Astrocyte (in vitro differentiated cells and primary cell): ENCODE results near the gene TTC8. TPM values are rescaled to one million over a fixed set of nuclear protein-coding genes. Genes with fewer than 3 reads are reported as not detected.

Experiments used
- DNase-seq: peaks from one replicate; pipeline ENCODE4 v3.0.0-alpha.2; 2010; ENCODE audit warnings: low read depth
- FAIRE-seq: peaks from 2 replicates; lab custom pipeline; 2011; peaks lifted over from hg19 to GRCh38; lab: Jason Lieb, UNC
- H2AFZ ChIP-seq: 2 replicates; pipeline ENCODE4 v1.6.0; 2012; ENCODE audit warnings: low read depth, low read length, inconsistent platforms
- H3K27ac ChIP-seq: 2 replicates; pipeline ENCODE4 v1.5.1; 2011; ENCODE audit warnings: low read depth, low read length, inconsistent platforms
- H3K27me3 ChIP-seq: 2 replicates; pipeline ENCODE4 v1.6.0; 2011; ENCODE audit warnings: low read length, inconsistent platforms; ENCODE audit not compliant: insufficient read depth
- H3K36me3 ChIP-seq: 2 replicates; pipeline ENCODE4 v1.5.1; 2011; ENCODE audit warnings: low read length, inconsistent platforms; ENCODE audit not compliant: insufficient read depth
- H3K4me1 ChIP-seq: 2 replicates; pipeline ENCODE4 v1.5.1; 2011; ENCODE audit warnings: low read length, inconsistent platforms; ENCODE audit not compliant: insufficient read depth
- H3K4me2 ChIP-seq: 2 replicates; pipeline ENCODE4 v1.6.0; 2012; ENCODE audit warnings: low read length, inconsistent platforms
- H3K4me3 ChIP-seq: 2 replicates; pipeline ENCODE4 v1.5.1; 2011; ENCODE audit warnings: low read depth, mild to moderate bottlenecking, low read length, inconsistent platforms; ENCODE audit not compliant: insufficient read depth
- H3K79me2 ChIP-seq: 2 replicates; pipeline ENCODE4 v1.6.0; 2012; ENCODE audit warnings: mild to moderate bottlenecking, low read length, inconsistent platforms; ENCODE audit not compliant: insufficient read depth
- H3K9ac ChIP-seq: 2 replicates; pipeline ENCODE4 v1.6.0; 2012; ENCODE audit warnings: mild to moderate bottlenecking, low read length, inconsistent platforms
- H3K9me3 ChIP-seq: 2 replicates; pipeline ENCODE4 v1.5.1; 2012; ENCODE audit warnings: low read depth, mild to moderate bottlenecking, low read length, inconsistent platforms; ENCODE audit not compliant: insufficient read depth
- H4K20me1 ChIP-seq: 2 replicates; pipeline ENCODE4 v1.6.0; 2012; ENCODE audit warnings: low read length, inconsistent platforms; ENCODE audit not compliant: insufficient read depth
- H3K27ac Mint-ChIP-seq: one replicate; pipeline ENCODE4 v1.8.0; 2021; ENCODE audit warnings: mild to moderate bottlenecking, mixed read lengths; ENCODE audit not compliant: unreplicated experiment
- H3K27me3 Mint-ChIP-seq: one replicate; pipeline ENCODE4 v1.8.0; 2021; ENCODE audit warnings: low read depth, mixed read lengths; ENCODE audit not compliant: unreplicated experiment
- H3K36me3 Mint-ChIP-seq: one replicate; pipeline ENCODE4 v1.8.0; 2021; ENCODE audit warnings: low read depth, mixed read lengths; ENCODE audit not compliant: unreplicated experiment
- H3K4me1 Mint-ChIP-seq: one replicate; pipeline ENCODE4 v1.8.0; 2021; ENCODE audit warnings: low read depth, mixed read lengths; ENCODE audit not compliant: unreplicated experiment
- H3K4me3 Mint-ChIP-seq: one replicate; pipeline ENCODE4 v1.8.0; 2021; ENCODE audit warnings: mild to moderate bottlenecking, moderate library complexity, mixed read lengths; ENCODE audit not compliant: unreplicated experiment
- H3K9me3 Mint-ChIP-seq: one replicate; pipeline ENCODE4 v1.8.0; 2021; ENCODE audit warnings: mild to moderate bottlenecking, mixed read lengths; ENCODE audit not compliant: unreplicated experiment
- CTCF ChIP-seq: IDR thresholded peaks from 2 replicates; pipeline ENCODE4 v1.5.1; 2011; ENCODE audit warnings: low read depth, mild to moderate bottlenecking, inconsistent platforms, low read length, moderate library complexity; ENCODE audit not compliant: insufficient read depth
- EZH2 ChIP-seq: IDR thresholded peaks from 2 replicates; pipeline ENCODE4 v1.6.1; 2012; ENCODE audit warnings: mild to moderate bottlenecking, low read length, inconsistent platforms; ENCODE audit not compliant: insufficient read depth
- total RNA-seq: library from RNA; stranded (reverse); gene quantifications from 2 replicates; pipeline ENCODE4 v1.2.1, GENCODE V29; 2021

Gene TTC8
- total RNA-seq, 1 donor from 2014 or later: 23.7 TPM

- H3K79me2 ChIP-seq: no peaks in the 10 kb centered on the region
- no peak overlapping the region for H2AFZ ChIP-seq
- TF ChIP-seq CTCF: no peak
- no peak for TF ChIP-seq EZH2
- Mint-ChIP-seq H3K36me3 (no peaks in the 10 kb centered on the region), H3K4me1 (no peaks in the 10 kb centered on the region), H3K4me3 (no peak overlapping the region), H3K27ac (no peak overlapping the region), H3K27me3 (no peaks in the 10 kb centered on the region), H3K9me3 (peaks cover 11% of the 10 kb centered on the region)
- no peaks in the 10 kb centered on the region for H3K9me3 ChIP-seq
- H3K27me3 ChIP-seq: no peaks in the 10 kb centered on the region
- DNase-seq (no peak), FAIRE-seq (no peak)
- no peak overlapping the region for H3K9ac ChIP-seq
- H4K20me1 ChIP-seq: no peaks in the 10 kb centered on the region
- no peaks in the 10 kb centered on the region for H3K36me3 ChIP-seq
- no peak overlapping the region for H3K4me2 ChIP-seq
- no peak overlapping the region for H3K27ac ChIP-seq
- no peak overlapping the region for H3K4me3 ChIP-seq
- no peaks in the 10 kb centered on the region for H3K4me1 ChIP-seq
Observed at GRCh38 chr14:88804477-88804876, 20.0 kb upstream of the TTC8 start.

- Mint-ChIP-seq H3K36me3 (no peaks in the 10 kb centered on the region), H3K4me3 (no peak overlapping the region), H3K9me3 (peaks cover 13% of the 10 kb centered on the region), H3K4me1 (no peaks in the 10 kb centered on the region), H3K27ac (no peak overlapping the region), H3K27me3 (peaks cover 5% of the 10 kb centered on the region)
- Histone ChIP-seq H3K4me1 (no peaks in the 10 kb centered on the region), H3K27me3 (no peaks in the 10 kb centered on the region), H3K79me2 (no peaks in the 10 kb centered on the region), H3K36me3 (no peaks in the 10 kb centered on the region), H3K4me2 (no peak overlapping the region), H3K4me3 (no peak overlapping the region), H3K9me3 (no peaks in the 10 kb centered on the region), H3K9ac (no peak overlapping the region), H4K20me1 (no peaks in the 10 kb centered on the region), H3K27ac (no peak overlapping the region), H2AFZ (no peak overlapping the region)
- DNase-seq (no peak), FAIRE-seq (no peak)
- TF ChIP-seq CTCF (no peak), EZH2 (no peak)
Observed at GRCh38 chr14:88808359-88808758, 16.1 kb upstream of the TTC8 start.

- Histone ChIP-seq H3K27me3 (no peaks in the 10 kb centered on the region), H3K79me2 (no peaks in the 10 kb centered on the region), H3K9ac (no peak overlapping the region), H3K4me1 (no peaks in the 10 kb centered on the region), H3K9me3 (no peaks in the 10 kb centered on the region), H3K4me2 (no peak overlapping the region), H2AFZ (no peak overlapping the region), H3K4me3 (no peak overlapping the region), H4K20me1 (no peaks in the 10 kb centered on the region), H3K36me3 (no peaks in the 10 kb centered on the region), H3K27ac (no peak overlapping the region)
- H3K27ac Mint-ChIP-seq: no peak overlapping the region
- peaks cover 17% of the 10 kb centered on the region for H3K27me3 Mint-ChIP-seq
- H3K36me3 Mint-ChIP-seq: no peaks in the 10 kb centered on the region
- FAIRE-seq (no peak), DNase-seq (no peak)
- no peak for TF ChIP-seq CTCF
- TF ChIP-seq EZH2: no peak
- no peaks in the 10 kb centered on the region for H3K9me3 Mint-ChIP-seq
- no peaks in the 10 kb centered on the region for H3K4me1 Mint-ChIP-seq
- H3K4me3 Mint-ChIP-seq: no peak overlapping the region
Observed at GRCh38 chr14:88815980-88816379, 8.5 kb upstream of the TTC8 start.
